HepG2 (cell line): ENCODE data around the gene MAP4K3. TPM values are rescaled to one million over a fixed set of nuclear protein-coding genes. Genes with fewer than 3 reads are reported as not detected.

ENCODE experiments used
- ATAC-seq: fragments of 200-7000 bp; cut with Tn5 transposase; 3 replicates; pipeline ENCODE4 v1.9.1; 2020; ENCODE audit warnings: mild to moderate bottlenecking, moderate library complexity
- BruUV-seq: library from RNA; stranded (reverse); fragments of 400-500 nt; replicated peaks from 2 replicates; lab custom pipeline; 2021; lab: Mats Ljungman, UMichigan
- CTCF ChIA-PET: fragments of 300-600 bp; formaldehyde crosslinking; extraction: SDS; loops from one replicate; lab custom pipeline; 2021; ENCODE audit warnings: low total read pairs, inconsistent platforms, low intra/inter-chr PET ratio; lab: Yijun Ruan, JAX
- POLR2A ChIA-PET: fragments of 350-600 bp; sonication (Branson Sonifier 250); formaldehyde crosslinking; loops from one replicate; lab custom pipeline; 2020; ENCODE audit warnings: antibody characterized with exemption, inconsistent platforms; lab: Yijun Ruan, JAX
- DNase-seq: peaks from one replicate; pipeline ENCODE4 v3.0.0-alpha.2; 2015; ENCODE audit warnings: low spot score
- FAIRE-seq: peaks from 3 replicates; lab custom pipeline; 2011; peaks lifted over from hg19 to GRCh38; lab: Jason Lieb, UNC
- H2AFZ ChIP-seq: one replicate; pipeline ENCODE4 v1.6.1; 2011; ENCODE audit warnings: low read length, inconsistent platforms
- H3K27ac ChIP-seq: fragments of 300-600 bp; 3 replicates; pipeline ENCODE4 v1.8.0; 2011; ENCODE audit warnings: mixed run types, mild to moderate bottlenecking, mixed read lengths, low read length, inconsistent platforms; ENCODE audit not compliant: insufficient read depth; ENCODE audit errors: extremely low read length
- H3K27me3 ChIP-seq, 2 experiments: fragments of 200-600 bp in 1 of 2; 2 replicates in 1 of 2; 3 replicates in 1 of 2; pipeline versions ENCODE4 v1.6.0 to v1.8.0; 2011; ENCODE audit warnings: low read length in 2 of 2, mild to moderate bottlenecking in 2 of 2, moderate library complexity in 2 of 2, inconsistent platforms in 1 of 2; ENCODE audit not compliant: insufficient read depth in 2 of 2, control insufficient read depth in 1 of 2
- H3K36me3 ChIP-seq, 2 experiments: fragments of 200-600 bp in 1 of 2; replicated peaks in 1 of 2; 2 replicates in 1 of 2; 3 replicates in 1 of 2; pipeline versions ENCODE4 v1.5.1 to v1.8.0; 2011; ENCODE audit warnings: low read length in 2 of 2, inconsistent platforms in 1 of 2; ENCODE audit not compliant: insufficient read depth in 2 of 2, control insufficient read depth in 1 of 2
- H3K4me1 ChIP-seq: 2 replicates; pipeline ENCODE4 v1.5.1; 2012; ENCODE audit warnings: low read length, inconsistent platforms; ENCODE audit not compliant: insufficient read depth
- H3K4me2 ChIP-seq: 2 replicates; pipeline ENCODE4 v1.6.0; 2011; ENCODE audit warnings: low read depth, low read length, inconsistent platforms
- H3K4me3 ChIP-seq, 3 experiments: fragments of 200-600 bp in 1 of 3; sonication (generic), shearing (Covaris generic) in 1 of 3; replicated peaks in 1 of 3; 2 replicates each; pipeline ENCODE4 v1.5.1; 2011 to 2016; ENCODE audit warnings: low read length in 3 of 3, inconsistent platforms in 2 of 3, low read depth in 2 of 3, mild to moderate bottlenecking in 2 of 3, control low read depth in 1 of 3, mixed read lengths in 1 of 3; ENCODE audit not compliant: insufficient read depth in 1 of 3
- H3K79me2 ChIP-seq: one replicate; pipeline ENCODE4 v1.6.1; 2011; ENCODE audit warnings: low read length, inconsistent platforms; ENCODE audit not compliant: insufficient read depth
- H3K9ac ChIP-seq: 2 replicates; pipeline ENCODE4 v1.6.0; 2011; ENCODE audit warnings: mild to moderate bottlenecking, low read depth, low read length, inconsistent platforms; ENCODE audit not compliant: insufficient read depth
- H3K9me3 ChIP-seq: 2 replicates; pipeline ENCODE4 v1.5.1; 2012; ENCODE audit warnings: mild to moderate bottlenecking, low read length
- H4K20me1 ChIP-seq: 2 replicates; pipeline ENCODE4 v1.6.0; 2011; ENCODE audit warnings: inconsistent platforms, mild to moderate bottlenecking, low read length, moderate library complexity; ENCODE audit not compliant: insufficient read depth
- ARNT2 ChIP-seq: sonication (generic); formaldehyde crosslinking; IDR thresholded peaks from 2 replicates; pipeline ENCODE4 v1.8.0; 2022; ENCODE audit warnings: mild to moderate bottlenecking, low read depth, missing genetic modification reagents, moderate library complexity
- FOXM1 ChIP-seq: sonication (generic); formaldehyde crosslinking; IDR thresholded peaks from 2 replicates; pipeline ENCODE4 v1.5.0; 2020; ENCODE audit warnings: missing genetic modification reagents
- GFI1 ChIP-seq: sonication (generic); formaldehyde crosslinking; IDR thresholded peaks from 2 replicates; pipeline ENCODE4 v1.5.0; 2020; ENCODE audit warnings: missing genetic modification reagents, mild to moderate bottlenecking, borderline replicate concordance
- HNRNPH1 ChIP-seq: fragments of 200-400 bp; formaldehyde crosslinking; optimal IDR thresholded peaks from 2 replicates; pipeline ENCODE3; 2017; ENCODE audit warnings: mild to moderate bottlenecking, low read depth, low read length
- ONECUT2 ChIP-seq: sonication (generic); formaldehyde crosslinking; IDR thresholded peaks from 2 replicates; pipeline ENCODE4 v1.4.0; 2020; ENCODE audit warnings: missing genetic modification reagents
- SYNCRIP ChIP-seq: fragments of 200-400 bp; formaldehyde crosslinking; IDR thresholded peaks from 2 replicates; pipeline ENCODE4 v1.6.1; 2018; ENCODE audit warnings: mild to moderate bottlenecking, low read depth, low read length; ENCODE audit not compliant: insufficient read depth
- ZNF607 ChIP-seq: sonication (generic); formaldehyde crosslinking; IDR thresholded peaks from 2 replicates; pipeline ENCODE4 v1.5.1; 2020; ENCODE audit warnings: missing genetic modification reagents, mild to moderate bottlenecking, borderline replicate concordance
- in situ Hi-C: cut with HindIII; loops from 2 replicates; pipeline ENCODE4 v1.10.0; 2017; ENCODE audit warnings: low pct_unique_long_range_greater_than_20kb; ENCODE audit not compliant: extremely low pct_ligation_motif_present
- intact Hi-C: fragments of 100-400 bp; cut with micrococcal nuclease; formaldehyde crosslinking; loops from one replicate; pipeline ENCODE4 v1.10.0; 2022; ENCODE audit not compliant: unreplicated experiment
- polyA plus RNA-seq, 8 experiments: library from polyadenylated mRNA; depleted of rRNA in 3 of 8; stranded (reverse) in 7 of 8; unstranded in 1 of 8; fragments of >200 nt; fragmentation: Illumina TruSeq in 4 of 8; extraction: Trizol in 4 of 8; gene quantifications; 2 replicates each; pipeline versions ENCODE4 v1.2.1 to v1.2.3, GENCODE V29; 2011 to 2016; ENCODE audit warnings: low read depth in 4 of 8, missing spikeins in 1 of 8, mixed read lengths in 1 of 8; ENCODE audit not compliant: insufficient read depth in 1 of 8
- total RNA-seq, 5 experiments: library from RNA; depleted of rRNA; stranded (reverse); fragments of >200 nt; fragmentation: Illumina TruSeq; extraction: Trizol; gene quantifications; 2 replicates each; pipeline ENCODE4 v1.2.3, GENCODE V29; 2016; ENCODE audit warnings: low read depth in 1 of 5
- TF ChIP-seq, protein P1 (sequence below): sonication (generic); formaldehyde crosslinking; IDR thresholded peaks from 2 replicates; pipeline ENCODE4 v1.4.0; 2020; ENCODE audit warnings: mild to moderate bottlenecking, missing genetic modification reagents
- TF ChIP-seq, protein P2 (sequence below): IDR thresholded peaks from 2 replicates; pipeline ENCODE4 v1.6.1; 2016; ENCODE audit warnings: missing compliant biosample characterization, missing genetic modification reagents, borderline replicate concordance
- TF ChIP-seq, protein P3 (sequence below), 2 experiments: fragments of 450-650 bp in 1 of 2; sonication (generic) in 1 of 2; formaldehyde crosslinking in 1 of 2; IDR thresholded peaks; 2 replicates each; pipeline versions ENCODE4 v1.6.1 to v1.8.0; 2016 to 2022; ENCODE audit warnings: antibody characterized with exemption in 1 of 2, mild to moderate bottlenecking in 1 of 2, missing genetic modification reagents in 1 of 2

Gene MAP4K3
- total and polyA plus RNA-seq, 2 of the 13 experiments (the other 11 are each of a cell fraction or from before 2014, with no cell fraction given): 45.9 to 53.2 TPM

DNA sequence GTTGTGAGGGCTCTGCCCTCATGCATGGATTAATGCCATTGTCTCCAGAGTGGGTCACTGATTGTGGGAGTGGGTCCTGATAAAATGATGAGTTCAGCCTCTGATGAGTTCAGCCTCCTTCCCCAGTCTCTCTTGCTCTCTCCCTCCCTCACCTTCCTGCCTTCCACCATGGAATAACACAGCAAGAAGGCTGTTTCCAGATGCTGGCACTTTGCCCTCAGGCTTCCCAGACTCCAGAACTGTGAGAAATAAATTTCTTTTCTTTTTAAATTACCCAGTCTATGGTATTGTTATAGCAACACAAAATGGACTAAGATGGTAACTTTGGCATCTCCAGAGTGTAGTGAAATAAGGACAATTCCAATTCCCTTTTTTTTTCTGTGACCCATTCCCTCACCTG is 47.1 kb upstream of the MAP4K3 start:
- TF ChIP-seq, protein P1, sequence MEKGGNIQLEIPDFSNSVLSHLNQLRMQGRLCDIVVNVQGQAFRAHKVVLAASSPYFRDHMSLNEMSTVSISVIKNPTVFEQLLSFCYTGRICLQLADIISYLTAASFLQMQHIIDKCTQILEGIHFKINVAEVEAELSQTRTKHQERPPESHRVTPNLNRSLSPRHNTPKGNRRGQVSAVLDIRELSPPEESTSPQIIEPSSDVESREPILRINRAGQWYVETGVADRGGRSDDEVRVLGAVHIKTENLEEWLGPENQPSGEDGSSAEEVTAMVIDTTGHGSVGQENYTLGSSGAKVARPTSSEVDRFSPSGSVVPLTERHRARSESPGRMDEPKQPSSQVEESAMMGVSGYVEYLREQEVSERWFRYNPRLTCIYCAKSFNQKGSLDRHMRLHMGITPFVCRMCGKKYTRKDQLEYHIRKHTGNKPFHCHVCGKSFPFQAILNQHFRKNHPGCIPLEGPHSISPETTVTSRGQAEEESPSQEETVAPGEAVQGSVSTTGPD (CRISPR knock-in tag): no peak
- TF ChIP-seq ARNT2 (CRISPR knock-in tag): no peak
- TF ChIP-seq FOXM1 (CRISPR knock-in tag): no peak
- TF ChIP-seq ONECUT2 (CRISPR knock-in tag): no peak
- TF ChIP-seq, protein P2, sequence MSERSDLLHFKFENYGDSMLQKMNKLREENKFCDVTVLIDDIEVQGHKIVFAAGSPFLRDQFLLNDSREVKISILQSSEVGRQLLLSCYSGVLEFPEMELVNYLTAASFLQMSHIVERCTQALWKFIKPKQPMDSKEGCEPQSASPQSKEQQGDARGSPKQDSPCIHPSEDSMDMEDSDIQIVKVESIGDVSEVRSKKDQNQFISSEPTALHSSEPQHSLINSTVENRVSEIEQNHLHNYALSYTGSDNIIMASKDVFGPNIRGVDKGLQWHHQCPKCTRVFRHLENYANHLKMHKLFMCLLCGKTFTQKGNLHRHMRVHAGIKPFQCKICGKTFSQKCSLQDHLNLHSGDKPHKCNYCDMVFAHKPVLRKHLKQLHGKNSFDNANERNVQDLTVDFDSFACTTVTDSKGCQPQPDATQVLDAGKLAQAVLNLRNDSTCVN (CRISPR knock-in tag): no peak
- TF ChIP-seq SYNCRIP: no peak
- TF ChIP-seq GFI1 (CRISPR knock-in tag): no peak
- TF ChIP-seq HNRNPH1: no peak
- no peak for TF ChIP-seq ZNF607 (CRISPR knock-in tag)
- TF ChIP-seq, protein P3, sequence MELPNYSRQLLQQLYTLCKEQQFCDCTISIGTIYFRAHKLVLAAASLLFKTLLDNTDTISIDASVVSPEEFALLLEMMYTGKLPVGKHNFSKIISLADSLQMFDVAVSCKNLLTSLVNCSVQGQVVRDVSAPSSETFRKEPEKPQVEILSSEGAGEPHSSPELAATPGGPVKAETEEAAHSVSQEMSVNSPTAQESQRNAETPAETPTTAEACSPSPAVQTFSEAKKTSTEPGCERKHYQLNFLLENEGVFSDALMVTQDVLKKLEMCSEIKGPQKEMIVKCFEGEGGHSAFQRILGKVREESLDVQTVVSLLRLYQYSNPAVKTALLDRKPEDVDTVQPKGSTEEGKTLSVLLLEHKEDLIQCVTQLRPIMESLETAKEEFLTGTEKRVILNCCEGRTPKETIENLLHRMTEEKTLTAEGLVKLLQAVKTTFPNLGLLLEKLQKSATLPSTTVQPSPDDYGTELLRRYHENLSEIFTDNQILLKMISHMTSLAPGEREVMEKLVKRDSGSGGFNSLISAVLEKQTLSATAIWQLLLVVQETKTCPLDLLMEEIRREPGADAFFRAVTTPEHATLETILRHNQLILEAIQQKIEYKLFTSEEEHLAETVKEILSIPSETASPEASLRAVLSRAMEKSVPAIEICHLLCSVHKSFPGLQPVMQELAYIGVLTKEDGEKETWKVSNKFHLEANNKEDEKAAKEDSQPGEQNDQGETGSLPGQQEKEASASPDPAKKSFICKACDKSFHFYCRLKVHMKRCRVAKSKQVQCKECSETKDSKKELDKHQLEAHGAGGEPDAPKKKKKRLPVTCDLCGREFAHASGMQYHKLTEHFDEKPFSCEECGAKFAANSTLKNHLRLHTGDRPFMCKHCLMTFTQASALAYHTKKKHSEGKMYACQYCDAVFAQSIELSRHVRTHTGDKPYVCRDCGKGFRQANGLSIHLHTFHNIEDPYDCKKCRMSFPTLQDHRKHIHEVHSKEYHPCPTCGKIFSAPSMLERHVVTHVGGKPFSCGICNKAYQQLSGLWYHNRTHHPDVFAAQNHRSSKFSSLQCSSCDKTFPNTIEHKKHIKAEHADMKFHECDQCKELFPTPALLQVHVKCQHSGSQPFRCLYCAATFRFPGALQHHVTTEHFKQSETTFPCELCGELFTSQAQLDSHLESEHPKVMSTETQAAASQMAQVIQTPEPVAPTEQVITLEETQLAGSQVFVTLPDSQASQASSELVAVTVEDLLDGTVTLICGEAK (IDR thresholded peaks at IDR 0.05): no peak
- TF ChIP-seq, protein P3 (CRISPR knock-in tag; IDR thresholded peaks at IDR 0.05): no peak
- H3K4me2 ChIP-seq: no peak overlapping the region
- no peak overlapping the region for H3K9ac ChIP-seq
- no TSS peak for BruUV-seq
- ATAC-seq: no peak
- no peaks in the 10 kb centered on the region for H3K79me2 ChIP-seq
- in situ Hi-C loops: no loop called here
- ChIA-PET CTCF (no interaction called here), POLR2A (no interaction called here)
- H3K27ac ChIP-seq: no peak overlapping the region
- DNase-seq: no peak
- no peak for FAIRE-seq
- H3K4me3 ChIP-seq: no peak overlapping the region
- H3K27me3 ChIP-seq: no peaks in the 10 kb centered on the region
- no peak overlapping the region for H2AFZ ChIP-seq
- H3K9me3 ChIP-seq: no peaks in the 10 kb centered on the region
- intact Hi-C loops: no loop called here
- peaks cover 12% of the 10 kb centered on the region for H3K4me1 ChIP-seq
- H4K20me1 ChIP-seq: no peaks in the 10 kb centered on the region
- H3K36me3 ChIP-seq: no peaks in the 10 kb centered on the region
